IMR-90 (cell line): ENCODE data around the gene C16orf92. TPM values are rescaled to one million over a fixed set of nuclear protein-coding genes. Genes with fewer than 3 reads are reported as not detected.

Experiments
- ATAC-seq: fragments of 200-7000 bp; cut with Tn5 transposase; 2 replicates; pipeline ENCODE4 v1.9.1; 2020; ENCODE audit warnings: low read depth, mild to moderate bottlenecking, moderate library complexity
- BruUV-seq: library from RNA; stranded (reverse); fragments of 400-500 nt; replicated peaks from 2 replicates; lab custom pipeline; 2021; lab: Mats Ljungman, UMichigan
- CTCF ChIA-PET: fragments of 300-600 bp; formaldehyde crosslinking; extraction: SDS; loops from one replicate; lab custom pipeline; 2021; ENCODE audit warnings: antibody characterized with exemption; lab: Yijun Ruan, JAX
- POLR2A ChIA-PET: fragments of 300-600 bp; sonication (Branson Sonifier 250); formaldehyde crosslinking; loops from one replicate; lab custom pipeline; 2022; ENCODE audit warnings: antibody characterized with exemption; ENCODE audit not compliant: unreplicated experiment; lab: Charles Lee
- DNase-seq: peaks from one replicate; pipeline ENCODE4 v3.0.0; 2013
- H2AFZ ChIP-seq: replicated peaks from 2 replicates; pipeline ENCODE3; 2013; ENCODE audit warnings: low read length, mild to moderate bottlenecking; ENCODE audit not compliant: poor library complexity
- H2AK5ac ChIP-seq: 2 replicates; pipeline ENCODE4 v1.6.1; 2013; ENCODE audit warnings: low read depth, low read length, inconsistent platforms
- H2AK9ac ChIP-seq: replicated peaks from 2 replicates; pipeline ENCODE3; 2013; ENCODE audit warnings: mild to moderate bottlenecking, low read depth, low read length, moderate library complexity; ENCODE audit not compliant: poor library complexity
- H2BK120ac ChIP-seq: 2 replicates; pipeline ENCODE4 v1.6.1; 2013; ENCODE audit warnings: low read depth, low read length, inconsistent platforms
- H2BK15ac ChIP-seq: 3 replicates; pipeline ENCODE4 v1.6.1; 2013; ENCODE audit warnings: low read depth, low read length, inconsistent platforms
- H2BK20ac ChIP-seq: 2 replicates; pipeline ENCODE4 v1.6.1; 2013; ENCODE audit warnings: low read depth, mild to moderate bottlenecking, inconsistent platforms, low read length, moderate library complexity
- H2BK5ac ChIP-seq: 2 replicates; pipeline ENCODE4 v1.6.1; 2013; ENCODE audit warnings: mild to moderate bottlenecking, low read depth, low read length, inconsistent platforms; ENCODE audit not compliant: poor library complexity, severe bottlenecking
- H3K14ac ChIP-seq: replicated peaks from 2 replicates; pipeline ENCODE4 v1.6.1; 2013; ENCODE audit warnings: low read depth, low read length, inconsistent platforms
- H3K18ac ChIP-seq: 2 replicates; pipeline ENCODE4 v1.6.1; 2013; ENCODE audit warnings: low read depth, low read length, control low read depth
- H3K23ac ChIP-seq: 2 replicates; pipeline ENCODE4 v1.6.1; 2013; ENCODE audit warnings: low read depth, low read length, inconsistent platforms
- H3K27ac ChIP-seq: 2 replicates; pipeline ENCODE4 v1.5.1; 2013; ENCODE audit warnings: mild to moderate bottlenecking, control low read depth, low read length; ENCODE audit not compliant: insufficient read depth
- H3K27me3 ChIP-seq: 2 replicates; pipeline ENCODE4 v1.6.1; 2013; ENCODE audit warnings: low read length; ENCODE audit not compliant: control insufficient read depth, insufficient read depth
- H3K36me3 ChIP-seq: 2 replicates; pipeline ENCODE4 v1.6.1; 2013; ENCODE audit warnings: low read length, mixed read lengths; ENCODE audit not compliant: control insufficient read depth, insufficient read depth
- H3K4ac ChIP-seq: 2 replicates; pipeline ENCODE4 v1.6.1; 2013; ENCODE audit warnings: low read depth, low read length, inconsistent platforms
- H3K4me1 ChIP-seq: 2 replicates; pipeline ENCODE4 v1.6.1; 2013; ENCODE audit warnings: low read length, mixed read lengths; ENCODE audit not compliant: control insufficient read depth, insufficient read depth
- H3K4me2 ChIP-seq: 2 replicates; pipeline ENCODE4 v1.6.1; 2013; ENCODE audit warnings: low read depth, mild to moderate bottlenecking, control low read depth, low read length, moderate library complexity
- H3K4me3 ChIP-seq: 2 replicates; pipeline ENCODE4 v1.5.1; 2013; ENCODE audit warnings: low read depth, mild to moderate bottlenecking, control low read depth, low read length, moderate library complexity; ENCODE audit not compliant: insufficient read depth
- H3K56ac ChIP-seq: 2 replicates; pipeline ENCODE4 v1.6.1; 2013; ENCODE audit warnings: low read length, inconsistent platforms; ENCODE audit not compliant: insufficient read depth; ENCODE audit errors: extremely low read depth
- H3K79me1 ChIP-seq, 2 experiments: 2 replicates each; pipeline ENCODE4 v1.6.1; 2013; ENCODE audit warnings: low read length in 2 of 2, inconsistent platforms in 1 of 2, low read depth in 1 of 2
- H3K9ac ChIP-seq: 2 replicates; pipeline ENCODE4 v1.6.1; 2013; ENCODE audit warnings: low read depth, low read length, control low read depth
- H3K9me1 ChIP-seq: 2 replicates; pipeline ENCODE4 v1.6.1; 2013; ENCODE audit warnings: low read length, inconsistent platforms; ENCODE audit not compliant: insufficient read depth
- H3K9me3 ChIP-seq: 2 replicates; pipeline ENCODE4 v1.6.1; 2013; ENCODE audit warnings: low read length; ENCODE audit not compliant: control insufficient read depth, insufficient read depth
- H4K20me1 ChIP-seq: 2 replicates; pipeline ENCODE4 v1.6.1; 2013; ENCODE audit warnings: low read length, inconsistent platforms; ENCODE audit not compliant: insufficient read depth
- H4K5ac ChIP-seq: 2 replicates; pipeline ENCODE4 v1.6.1; 2013; ENCODE audit warnings: mild to moderate bottlenecking, low read depth, low read length, control low read depth
- H4K8ac ChIP-seq, 2 experiments: 2 replicates each; pipeline ENCODE4 v1.6.1; 2013; ENCODE audit warnings: low read depth in 2 of 2, low read length in 2 of 2, control low read depth in 1 of 2, inconsistent platforms in 1 of 2
- H4K91ac ChIP-seq: 2 replicates; pipeline ENCODE4 v1.6.1; 2013; ENCODE audit warnings: low read depth, low read length, inconsistent platforms; ENCODE audit not compliant: insufficient read depth
- POLR2A ChIP-seq: IDR thresholded peaks from 2 replicates; pipeline ENCODE4 v1.6.1; 2012; ENCODE audit warnings: mild to moderate bottlenecking, low read depth, low read length
- RAD21 ChIP-seq: IDR thresholded peaks from 2 replicates; pipeline ENCODE4 v1.6.1; 2012; ENCODE audit warnings: low read length, improper control_type of control experiment
- WGBS, 2 experiments: methylation state at CpG; one replicate each; pipeline versions ENCODE4 v1.1.5 to v1.1.7; 2013; ENCODE audit warnings: missing lambda C conversion rate in 2 of 2; ENCODE audit not compliant: insufficient read length in 1 of 2; ENCODE audit errors: extremely low coverage in 2 of 2; 5-methylcytosine and 5-hydroxymethylcytosine counted together
- dilution Hi-C: fragments of 300-500 bp; cut with HindIII; formaldehyde crosslinking; loops from one replicate; pipeline ENCODE4 v1.14.3; 2018; ENCODE audit warnings: low sequenced_read_pairs; ENCODE audit not compliant: unreplicated experiment
- in situ Hi-C: fragments of 300-500 bp; cut with MboI; formaldehyde crosslinking; loops from 3 replicates; pipeline ENCODE4 v1.14.3; 2019; ENCODE audit warnings: low sequenced_read_pairs, inconsistent platforms, mixed read lengths
- intact Hi-C: fragments of 100-400 bp; cut with micrococcal nuclease; formaldehyde crosslinking; loops from 2 replicates; pipeline ENCODE4 v1.10.0; 2022
- polyA plus RNA-seq, 3 experiments: library from polyadenylated mRNA; depleted of rRNA; stranded (reverse); fragments of >200 nt; gene quantifications; 2 replicates each; pipeline ENCODE4 v1.2.3, GENCODE V29; 2012; ENCODE audit warnings: low replicate concordance in 1 of 3
- total RNA-seq: library from RNA; depleted of rRNA; stranded (reverse); fragments of >200 nt; gene quantifications from 2 replicates; pipeline ENCODE4 v1.2.3, GENCODE V29; 2012
- TF ChIP-seq, protein P1 (sequence below): conservative IDR thresholded peaks from 2 replicates; pipeline ENCODE4 v1.5.1; 2012; ENCODE audit warnings: mild to moderate bottlenecking, low read depth, low read length, improper control_type of control experiment
- TF ChIP-seq, protein P2 (sequence below): fragments of 150-350 bp; IDR thresholded peaks from 2 replicates; pipeline ENCODE4 v1.6.1; 2016; ENCODE audit warnings: low read depth, mild to moderate bottlenecking, low read length, moderate library complexity, borderline replicate concordance

The C16orf92 gene
- total and polyA plus RNA-seq, 2 of the 4 experiments (the other 2 are of a cell fraction), result not detected

- dilution Hi-C loops (no loop called here), intact Hi-C loops (no loop called here)
These were observed 46.0 kb downstream of the C16orf92 start for GRCh38 chr16:30068750-30069610.

More at GRCh38 chr16:30068750-30069610, 46.0 kb downstream of the C16orf92 start:
- POLR2A ChIA-PET, result no interaction called here
- no peak overlapping the region for H2BK120ac ChIP-seq
- H2BK20ac ChIP-seq, result no peak overlapping the region
- DNase-seq (no peak), ATAC-seq (no peak)
- peak overlapping the region; percentile 5 for H2AK9ac ChIP-seq
- peaks cover 21 to 57% of the 10 kb centered on the region in 2 experiments for H3K79me1 ChIP-seq
- no peak overlapping the region for H2BK5ac ChIP-seq
- H4K8ac ChIP-seq, result no peak overlapping the region
- no peak overlapping the region for H3K56ac ChIP-seq
- in situ Hi-C loops, result no loop called here
- H2AK5ac ChIP-seq, result no peak overlapping the region
- no TSS peak for BruUV-seq
- H3K27me3 ChIP-seq, result no peaks in the 10 kb centered on the region
- no peak overlapping the region for H2BK15ac ChIP-seq
- peaks cover 19% of the 10 kb centered on the region for H3K9me1 ChIP-seq
- H2AFZ ChIP-seq, result peak overlapping the region; percentile 1
- H3K23ac ChIP-seq, result peak overlapping the region; percentile 72; the same call in 1 of the 2 replicates
- H3K9me3 ChIP-seq, result no peaks in the 10 kb centered on the region
- H3K36me3 ChIP-seq, result peaks cover 61% of the 10 kb centered on the region
- H3K9ac ChIP-seq, result peak overlapping the region; percentile 22; the same call in 1 of the 2 replicates
- WGBS, 2 experiments, result 93% methylated on average over 8 of the region's 17 CpGs; no CpG with 5 or more reads in 1 of the 2 experiments
- H3K27ac ChIP-seq, result 0 out of 2 replicates have a peak overlapping the region, but pooled peaks have one; percentile 3
- peaks cover 65% of the 10 kb centered on the region for H4K20me1 ChIP-seq
- H4K5ac ChIP-seq, result no peak overlapping the region
- no peak overlapping the region for H3K18ac ChIP-seq
- no peak overlapping the region; the same call in 1 of the 2 replicates for H3K4me3 ChIP-seq
- CTCF ChIA-PET, result no interaction called here
- peak overlapping the region; percentile 31; the same call in 1 of the 2 replicates for H3K4me2 ChIP-seq
- no peak overlapping the region for H3K14ac ChIP-seq
- no peak overlapping the region for H3K4ac ChIP-seq
- H3K4me1 ChIP-seq, result peaks cover 24% of the 10 kb centered on the region
- no peak overlapping the region for H4K91ac ChIP-seq
- no peak; the same call in 1 of the 2 replicates for TF ChIP-seq POLR2A
- TF ChIP-seq, protein P1, sequence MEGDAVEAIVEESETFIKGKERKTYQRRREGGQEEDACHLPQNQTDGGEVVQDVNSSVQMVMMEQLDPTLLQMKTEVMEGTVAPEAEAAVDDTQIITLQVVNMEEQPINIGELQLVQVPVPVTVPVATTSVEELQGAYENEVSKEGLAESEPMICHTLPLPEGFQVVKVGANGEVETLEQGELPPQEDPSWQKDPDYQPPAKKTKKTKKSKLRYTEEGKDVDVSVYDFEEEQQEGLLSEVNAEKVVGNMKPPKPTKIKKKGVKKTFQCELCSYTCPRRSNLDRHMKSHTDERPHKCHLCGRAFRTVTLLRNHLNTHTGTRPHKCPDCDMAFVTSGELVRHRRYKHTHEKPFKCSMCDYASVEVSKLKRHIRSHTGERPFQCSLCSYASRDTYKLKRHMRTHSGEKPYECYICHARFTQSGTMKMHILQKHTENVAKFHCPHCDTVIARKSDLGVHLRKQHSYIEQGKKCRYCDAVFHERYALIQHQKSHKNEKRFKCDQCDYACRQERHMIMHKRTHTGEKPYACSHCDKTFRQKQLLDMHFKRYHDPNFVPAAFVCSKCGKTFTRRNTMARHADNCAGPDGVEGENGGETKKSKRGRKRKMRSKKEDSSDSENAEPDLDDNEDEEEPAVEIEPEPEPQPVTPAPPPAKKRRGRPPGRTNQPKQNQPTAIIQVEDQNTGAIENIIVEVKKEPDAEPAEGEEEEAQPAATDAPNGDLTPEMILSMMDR, result peak; percentile 56
- TF ChIP-seq RAD21, result peak; percentile 59
- TF ChIP-seq, protein P2, sequence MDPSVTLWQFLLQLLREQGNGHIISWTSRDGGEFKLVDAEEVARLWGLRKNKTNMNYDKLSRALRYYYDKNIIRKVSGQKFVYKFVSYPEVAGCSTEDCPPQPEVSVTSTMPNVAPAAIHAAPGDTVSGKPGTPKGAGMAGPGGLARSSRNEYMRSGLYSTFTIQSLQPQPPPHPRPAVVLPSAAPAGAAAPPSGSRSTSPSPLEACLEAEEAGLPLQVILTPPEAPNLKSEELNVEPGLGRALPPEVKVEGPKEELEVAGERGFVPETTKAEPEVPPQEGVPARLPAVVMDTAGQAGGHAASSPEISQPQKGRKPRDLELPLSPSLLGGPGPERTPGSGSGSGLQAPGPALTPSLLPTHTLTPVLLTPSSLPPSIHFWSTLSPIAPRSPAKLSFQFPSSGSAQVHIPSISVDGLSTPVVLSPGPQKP, result no peak
